Body of pancreas (tissue), 4 donors: ENCODE results near the gene RARB.

Source experiments
- POLR2A ChIP-seq, 3 donors: fragments of 450-650 bp; IDR thresholded peaks; one replicate each; pipeline ENCODE4 v1.6.1; 2016; ENCODE audit warnings: antibody characterized with exemption in 3 of 3, mild to moderate bottlenecking in 2 of 3
- TF ChIP-seq, protein P1 (sequence below), 7 experiments: fragments of 450-650 bp in 4 of 7; fragments of 200-600 bp in 3 of 7; sonication (generic) in 3 of 7; IDR thresholded peaks; one replicate each; pipeline ENCODE4 v1.5.1; 2016 to 2019; ENCODE audit warnings: antibody characterized with exemption in 7 of 7

DNA sequence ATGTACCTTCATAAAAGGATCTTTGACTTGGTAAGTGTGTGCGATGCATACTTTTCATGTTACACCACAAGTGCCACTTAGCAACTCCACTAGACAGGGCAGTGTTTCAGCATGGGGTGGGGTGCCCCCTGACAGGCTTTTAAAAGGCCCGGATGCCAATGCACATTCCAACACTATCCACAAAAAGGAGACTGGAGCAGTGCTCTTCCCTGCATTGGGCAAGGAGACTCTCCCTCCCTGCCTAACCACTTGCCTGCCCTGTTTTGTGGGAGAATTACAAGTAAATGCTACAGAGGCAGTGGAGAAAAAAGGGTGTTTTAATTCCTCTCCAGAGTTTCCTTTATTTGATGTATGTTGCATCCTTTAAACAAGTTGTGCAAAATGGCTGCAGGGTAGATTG is 1.7 kb upstream of the RARB start:
- TF ChIP-seq, protein P1, sequence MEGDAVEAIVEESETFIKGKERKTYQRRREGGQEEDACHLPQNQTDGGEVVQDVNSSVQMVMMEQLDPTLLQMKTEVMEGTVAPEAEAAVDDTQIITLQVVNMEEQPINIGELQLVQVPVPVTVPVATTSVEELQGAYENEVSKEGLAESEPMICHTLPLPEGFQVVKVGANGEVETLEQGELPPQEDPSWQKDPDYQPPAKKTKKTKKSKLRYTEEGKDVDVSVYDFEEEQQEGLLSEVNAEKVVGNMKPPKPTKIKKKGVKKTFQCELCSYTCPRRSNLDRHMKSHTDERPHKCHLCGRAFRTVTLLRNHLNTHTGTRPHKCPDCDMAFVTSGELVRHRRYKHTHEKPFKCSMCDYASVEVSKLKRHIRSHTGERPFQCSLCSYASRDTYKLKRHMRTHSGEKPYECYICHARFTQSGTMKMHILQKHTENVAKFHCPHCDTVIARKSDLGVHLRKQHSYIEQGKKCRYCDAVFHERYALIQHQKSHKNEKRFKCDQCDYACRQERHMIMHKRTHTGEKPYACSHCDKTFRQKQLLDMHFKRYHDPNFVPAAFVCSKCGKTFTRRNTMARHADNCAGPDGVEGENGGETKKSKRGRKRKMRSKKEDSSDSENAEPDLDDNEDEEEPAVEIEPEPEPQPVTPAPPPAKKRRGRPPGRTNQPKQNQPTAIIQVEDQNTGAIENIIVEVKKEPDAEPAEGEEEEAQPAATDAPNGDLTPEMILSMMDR (IDR thresholded peaks at IDR 0.05), result no peak
- no peak for TF ChIP-seq POLR2A (IDR thresholded peaks at IDR 0.05)
